Measurements from ENCODE around the gene KIAA0753.

- TF ChIP-seq EP300 (IDR thresholded peaks at IDR 0.05; ENCODE audit: borderline replicate concordance) (no peak), RAD21 (IDR thresholded peaks at IDR 0.05; ENCODE audit: low read depth) (no peak), CREB1 (IDR thresholded peaks at IDR 0.05; ENCODE audit: low read depth) (no peak), CEBPB (IDR thresholded peaks at IDR 0.05) (no peak)
Measured at GRCh38 chr17:6632530-6632929, 8.0 kb downstream of the KIAA0753 start.
